WTC11 (cell line): ENCODE measurements around the gene ACOX2. TPM values are rescaled to one million over a fixed set of nuclear protein-coding genes. Genes with fewer than 3 reads are reported as not detected.

Experiments used
- ATAC-seq: fragments of 200-7000 bp; cut with Tn5 transposase; 2 replicates; pipeline ENCODE4 v1.10.0; 2021; ENCODE audit warnings: mild to moderate bottlenecking, moderate library complexity
- CTCF ChIA-PET: fragments of 300-600 bp; sonication (Branson Sonifier 250); formaldehyde crosslinking; loops from one replicate; lab custom pipeline; 2021; ENCODE audit warnings: antibody characterized with exemption; lab: Charles Lee
- POLR2A ChIA-PET: fragments of 350-600 bp; sonication (Branson Sonifier 250); formaldehyde crosslinking; loops from one replicate; lab custom pipeline; 2021; ENCODE audit warnings: antibody characterized with exemption; lab: Charles Lee
- DNase-seq: peaks from one replicate; pipeline ENCODE4 v3.0.0; 2021; ENCODE audit warnings: low spot score
- H3K27ac Mint-ChIP-seq: 2 replicates; pipeline ENCODE4 v1.8.0; 2021; ENCODE audit warnings: mixed read lengths
- H3K27me3 Mint-ChIP-seq: 2 replicates; pipeline ENCODE4 v1.8.0; 2021; ENCODE audit warnings: low read depth, mild to moderate bottlenecking, moderate library complexity, mixed read lengths
- H3K36me3 Mint-ChIP-seq: 2 replicates; pipeline ENCODE4 v1.8.0; 2021; ENCODE audit warnings: mixed read lengths
- H3K4me1 Mint-ChIP-seq: 2 replicates; pipeline ENCODE4 v1.8.0; 2022; ENCODE audit warnings: mixed read lengths
- H3K4me3 Mint-ChIP-seq: 2 replicates; pipeline ENCODE4 v1.8.0; 2021; ENCODE audit warnings: mild to moderate bottlenecking, moderate library complexity, mixed read lengths
- H3K9me3 Mint-ChIP-seq: 2 replicates; pipeline ENCODE4 v1.8.0; 2021; ENCODE audit warnings: mixed read lengths
- GABPB1 ChIP-seq: sonication (generic); formaldehyde crosslinking; IDR thresholded peaks from 2 replicates; pipeline ENCODE4 v1.8.1; 2023; ENCODE audit warnings: mild to moderate bottlenecking, missing genetic modification reagents
- GRHL2 ChIP-seq: fragments of 250-450 bp; sonication (Bioruptor Pico); IDR thresholded peaks from 2 replicates; pipeline ENCODE4 v1.8.0; 2022; ENCODE audit warnings: mild to moderate bottlenecking, moderate library complexity; ENCODE audit not compliant: insufficient replicate concordance, severe bottlenecking
- HMGXB4 ChIP-seq: sonication (generic); formaldehyde crosslinking; IDR thresholded peaks from 2 replicates; pipeline ENCODE4 v1.8.1; 2023; ENCODE audit warnings: mild to moderate bottlenecking, moderate library complexity, missing genetic modification reagents
- JAZF1 ChIP-seq: fragments of 250-450 bp; sonication (Bioruptor Pico); IDR thresholded peaks from 2 replicates; pipeline ENCODE4 v1.9.0; 2021; ENCODE audit warnings: moderate library complexity, mild to moderate bottlenecking, inconsistent platforms
- NR1H2 ChIP-seq: sonication (generic); formaldehyde crosslinking; IDR thresholded peaks from 2 replicates; pipeline ENCODE4 v1.9.0; 2021; ENCODE audit warnings: mild to moderate bottlenecking, moderate library complexity, missing genetic modification reagents
- PRDM15 ChIP-seq: sonication (generic); formaldehyde crosslinking; IDR thresholded peaks from 2 replicates; pipeline ENCODE4 v1.8.0; 2022; ENCODE audit warnings: missing genetic modification reagents
- USF1 ChIP-seq: sonication (generic); formaldehyde crosslinking; IDR thresholded peaks from 2 replicates; pipeline ENCODE4 v1.8.0; 2022; ENCODE audit warnings: mild to moderate bottlenecking, missing genetic modification reagents
- ZBTB21 ChIP-seq: sonication (generic); formaldehyde crosslinking; IDR thresholded peaks from 2 replicates; pipeline ENCODE4 v1.8.1; 2023; ENCODE audit warnings: mild to moderate bottlenecking, missing genetic modification reagents, borderline replicate concordance
- ZNF121 ChIP-seq: sonication (generic); formaldehyde crosslinking; IDR thresholded peaks from 2 replicates; pipeline ENCODE4 v1.8.0; 2023; ENCODE audit warnings: missing genetic modification reagents
- ZSCAN18 ChIP-seq: fragments of 250-450 bp; sonication (Bioruptor Pico); IDR thresholded peaks from 2 replicates; pipeline ENCODE4 v2.1.2; 2022; ENCODE audit warnings: mild to moderate bottlenecking, moderate library complexity
- total RNA-seq: library from RNA; stranded (reverse); gene quantifications from 3 replicates; pipeline ENCODE4 v1.2.3, GENCODE V29; 2021
- TF ChIP-seq, protein P1 (sequence below): sonication (generic); formaldehyde crosslinking; IDR thresholded peaks from 2 replicates; pipeline ENCODE4 v1.8.0; 2023; ENCODE audit warnings: mild to moderate bottlenecking, missing genetic modification reagents

ACOX2 gene
- total RNA-seq, 1 experiment from 2014 or later, result 1.1 TPM

GRCh38 chr3:58502872-58503271 lies 34.1 kb downstream of the ACOX2 start:
- DNase-seq (no peak), ATAC-seq (no peak)
- H3K4me3 Mint-ChIP-seq, result no peak overlapping the region
- H3K27me3 Mint-ChIP-seq, result no peaks in the 10 kb centered on the region
- peaks cover 24% of the 10 kb centered on the region for H3K36me3 Mint-ChIP-seq
- TF ChIP-seq, protein P1, sequence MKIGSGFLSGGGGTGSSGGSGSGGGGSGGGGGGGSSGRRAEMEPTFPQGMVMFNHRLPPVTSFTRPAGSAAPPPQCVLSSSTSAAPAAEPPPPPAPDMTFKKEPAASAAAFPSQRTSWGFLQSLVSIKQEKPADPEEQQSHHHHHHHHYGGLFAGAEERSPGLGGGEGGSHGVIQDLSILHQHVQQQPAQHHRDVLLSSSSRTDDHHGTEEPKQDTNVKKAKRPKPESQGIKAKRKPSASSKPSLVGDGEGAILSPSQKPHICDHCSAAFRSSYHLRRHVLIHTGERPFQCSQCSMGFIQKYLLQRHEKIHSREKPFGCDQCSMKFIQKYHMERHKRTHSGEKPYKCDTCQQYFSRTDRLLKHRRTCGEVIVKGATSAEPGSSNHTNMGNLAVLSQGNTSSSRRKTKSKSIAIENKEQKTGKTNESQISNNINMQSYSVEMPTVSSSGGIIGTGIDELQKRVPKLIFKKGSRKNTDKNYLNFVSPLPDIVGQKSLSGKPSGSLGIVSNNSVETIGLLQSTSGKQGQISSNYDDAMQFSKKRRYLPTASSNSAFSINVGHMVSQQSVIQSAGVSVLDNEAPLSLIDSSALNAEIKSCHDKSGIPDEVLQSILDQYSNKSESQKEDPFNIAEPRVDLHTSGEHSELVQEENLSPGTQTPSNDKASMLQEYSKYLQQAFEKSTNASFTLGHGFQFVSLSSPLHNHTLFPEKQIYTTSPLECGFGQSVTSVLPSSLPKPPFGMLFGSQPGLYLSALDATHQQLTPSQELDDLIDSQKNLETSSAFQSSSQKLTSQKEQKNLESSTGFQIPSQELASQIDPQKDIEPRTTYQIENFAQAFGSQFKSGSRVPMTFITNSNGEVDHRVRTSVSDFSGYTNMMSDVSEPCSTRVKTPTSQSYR (CRISPR knock-in tag), result no peak
- TF ChIP-seq ZNF121 (CRISPR knock-in tag) (no peak), GRHL2 (CRISPR knock-in tag) (no peak)
- H3K27ac Mint-ChIP-seq, result no peak overlapping the region
- CTCF ChIA-PET, result no interaction called here
- H3K4me1 Mint-ChIP-seq, result peaks cover 8% of the 10 kb centered on the region
- POLR2A ChIA-PET, result no interaction called here
- no peaks in the 10 kb centered on the region for H3K9me3 Mint-ChIP-seq

- Mint-ChIP-seq H3K36me3 (peaks cover 21% of the 10 kb centered on the region), H3K4me3 (peak overlapping the region; percentile 57), H3K9me3 (no peaks in the 10 kb centered on the region), H3K4me1 (peaks cover 58% of the 10 kb centered on the region), H3K27me3 (no peaks in the 10 kb centered on the region), H3K27ac (peak overlapping the region; percentile 97)
- ATAC-seq (peak; percentile 86), DNase-seq (no peak)
- POLR2A ChIA-PET, result no interaction called here
- CTCF ChIA-PET, result interaction anchor here (0.8 to 3.4 kb wide), 5 partner anchors 33 to 320 kb away, joined by 3 to 19 read pairs (median 7); partner anchors contain the start of genes HTD2 and RPP14
- TF ChIP-seq HMGXB4 (CRISPR knock-in tag) (no peak), PRDM15 (CRISPR knock-in tag) (peak; percentile 85)
Measured at GRCh38 chr3:58497097-58497496, 39.9 kb downstream of the ACOX2 start.

GRCh38 chr3:58496206-58496857 lies 40.7 kb downstream of the ACOX2 start:
- H3K27ac Mint-ChIP-seq, result peak overlapping the region; percentile 97
- TF ChIP-seq ZSCAN18 (CRISPR knock-in tag), result no peak
- TF ChIP-seq GABPB1, result no peak
- TF ChIP-seq ZBTB21 (CRISPR knock-in tag), result no peak
- TF ChIP-seq NR1H2 (CRISPR knock-in tag), result no peak
- no peak for TF ChIP-seq JAZF1 (CRISPR knock-in tag)
- no peak for TF ChIP-seq USF1 (CRISPR knock-in tag)
- no peaks in the 10 kb centered on the region; the same call in 1 of the 2 replicates for H3K27me3 Mint-ChIP-seq
- ChIA-PET CTCF (interaction anchor here (0.6 to 3.4 kb wide), 6 partner anchors 8 to 319 kb away, joined by 3 to 19 read pairs (median 6); partner anchors contain the start of genes HTD2 and RPP14), POLR2A (no interaction called here)
- H3K4me1 Mint-ChIP-seq, result peaks cover 60% of the 10 kb centered on the region
- H3K36me3 Mint-ChIP-seq, result peaks cover 16% of the 10 kb centered on the region
- ATAC-seq (no peak), DNase-seq (no peak)
- H3K9me3 Mint-ChIP-seq, result no peaks in the 10 kb centered on the region
- H3K4me3 Mint-ChIP-seq, result peak overlapping the region; percentile 57
